Brain pericyte (primary cell): ENCODE data around the gene NPHS1.

Experiments used
- DNase-seq: peaks from one replicate; pipeline ENCODE4 v3.0.0-alpha.2; 2012; ENCODE audit warnings: low read depth, low spot score

The NPHS1 gene

DNA sequence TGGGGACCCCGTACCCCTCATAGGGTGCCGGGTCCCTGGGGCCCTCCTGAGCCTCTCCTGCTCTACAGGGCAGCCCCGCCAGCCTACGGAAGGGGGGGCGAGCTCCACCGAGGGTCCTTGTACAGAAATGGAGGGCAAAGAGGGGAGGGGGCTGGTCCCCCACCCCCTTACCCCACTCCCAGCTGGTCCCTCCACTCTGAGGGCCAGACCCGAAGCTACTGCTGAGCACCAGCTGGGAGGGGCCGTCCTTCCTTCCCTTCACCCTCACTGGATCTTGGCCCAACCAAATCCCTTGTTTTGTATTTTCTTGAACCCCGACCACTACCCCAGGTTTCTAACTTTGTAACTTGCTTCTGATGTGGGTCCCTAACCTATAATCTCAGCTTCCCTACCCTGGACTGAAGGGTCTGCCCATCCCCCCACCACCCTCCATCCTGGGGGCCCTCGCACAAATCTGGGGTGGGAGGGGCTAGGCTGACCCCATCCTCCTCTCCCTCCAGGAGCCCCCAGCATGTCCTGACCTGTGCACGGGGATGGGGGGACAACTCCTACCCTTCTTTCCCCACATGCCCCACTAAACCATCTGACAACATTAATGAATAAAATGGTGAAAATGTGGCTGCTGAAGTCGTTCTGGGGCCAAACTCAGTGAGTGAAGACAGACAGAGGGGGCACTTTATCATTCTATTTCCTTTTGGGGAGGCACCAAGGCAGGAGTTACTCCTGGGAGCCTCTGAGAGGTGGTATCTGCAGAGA, 63.9 kb downstream of the NPHS1 start:
- no peak for DNase-seq

DNA sequence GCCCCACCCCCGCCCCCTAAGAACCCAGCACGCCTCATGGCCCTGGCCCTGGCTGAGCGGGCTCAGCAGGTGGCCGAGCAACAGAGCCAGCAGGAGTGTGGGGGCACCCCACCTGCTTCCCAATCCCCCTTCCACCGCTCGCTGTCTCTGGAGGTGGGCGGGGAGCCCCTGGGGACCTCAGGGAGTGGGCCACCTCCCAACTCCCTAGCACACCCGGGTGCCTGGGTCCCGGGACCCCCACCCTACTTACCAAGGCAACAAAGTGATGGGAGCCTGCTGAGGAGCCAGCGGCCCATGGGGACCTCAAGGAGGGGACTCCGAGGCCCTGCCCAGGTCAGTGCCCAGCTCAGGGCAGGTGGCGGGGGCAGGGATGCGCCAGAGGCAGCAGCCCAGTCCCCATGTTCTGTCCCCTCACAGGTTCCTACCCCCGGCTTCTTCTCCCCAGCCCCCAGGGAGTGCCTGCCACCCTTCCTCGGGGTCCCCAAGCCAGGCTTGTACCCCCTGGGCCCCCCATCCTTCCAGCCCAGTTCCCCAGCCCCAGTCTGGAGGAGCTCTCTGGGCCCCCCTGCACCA, 65.0 kb downstream of the NPHS1 start:
- no peak for DNase-seq

DNA sequence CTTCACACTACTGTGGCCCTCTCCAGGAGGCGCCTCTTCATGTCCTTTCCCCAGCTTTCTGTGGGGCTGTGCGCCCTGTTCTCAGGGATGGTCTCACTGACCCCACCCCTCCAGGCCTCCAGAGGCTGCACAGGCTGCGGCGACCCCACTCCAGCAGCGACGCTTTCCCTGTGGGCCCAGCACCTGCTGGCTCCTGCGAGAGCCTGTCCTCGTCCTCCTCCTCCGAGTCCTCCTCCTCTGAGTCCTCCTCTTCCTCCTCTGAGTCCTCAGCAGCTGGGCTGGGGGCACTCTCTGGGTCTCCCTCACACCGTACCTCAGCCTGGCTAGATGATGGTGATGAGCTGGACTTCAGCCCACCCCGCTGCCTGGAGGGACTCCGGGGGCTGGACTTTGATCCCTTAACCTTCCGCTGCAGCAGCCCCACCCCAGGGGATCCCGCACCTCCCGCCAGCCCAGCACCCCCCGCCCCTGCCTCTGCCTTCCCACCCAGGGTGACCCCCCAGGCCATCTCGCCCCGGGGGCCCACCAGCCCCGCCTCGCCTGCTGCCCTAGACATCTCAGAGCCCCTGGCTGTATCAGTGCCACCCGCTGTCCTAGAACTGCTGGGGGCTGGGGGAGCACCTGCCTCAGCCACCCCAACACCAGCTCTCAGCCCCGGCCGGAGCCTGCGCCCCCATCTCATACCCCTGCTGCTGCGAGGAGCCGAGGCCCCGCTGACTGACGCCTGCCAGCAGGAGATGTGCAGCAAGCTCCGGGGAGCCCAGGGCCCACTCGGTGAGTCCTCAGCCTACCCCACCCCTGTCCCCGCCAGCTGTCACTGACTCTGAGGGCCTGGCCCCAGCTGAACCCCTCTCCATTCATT, 65.8 kb downstream of the NPHS1 start:
- no peak for DNase-seq

DNA sequence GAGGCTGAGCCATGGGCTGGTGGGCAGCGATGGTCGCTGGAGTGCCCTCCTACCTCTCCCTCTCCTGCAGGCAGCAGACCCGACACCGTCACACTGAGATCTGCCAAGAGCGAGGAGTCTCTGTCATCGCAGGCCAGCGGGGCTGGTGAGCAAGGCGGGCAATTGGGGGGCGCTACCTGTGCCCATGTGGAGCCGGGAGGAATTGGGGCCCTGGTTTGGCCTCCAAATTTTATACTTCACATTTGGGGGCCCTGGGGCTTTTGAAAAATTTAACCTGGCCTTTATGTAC, 67.0 kb downstream of the NPHS1 start:
- no peak for DNase-seq

DNA sequence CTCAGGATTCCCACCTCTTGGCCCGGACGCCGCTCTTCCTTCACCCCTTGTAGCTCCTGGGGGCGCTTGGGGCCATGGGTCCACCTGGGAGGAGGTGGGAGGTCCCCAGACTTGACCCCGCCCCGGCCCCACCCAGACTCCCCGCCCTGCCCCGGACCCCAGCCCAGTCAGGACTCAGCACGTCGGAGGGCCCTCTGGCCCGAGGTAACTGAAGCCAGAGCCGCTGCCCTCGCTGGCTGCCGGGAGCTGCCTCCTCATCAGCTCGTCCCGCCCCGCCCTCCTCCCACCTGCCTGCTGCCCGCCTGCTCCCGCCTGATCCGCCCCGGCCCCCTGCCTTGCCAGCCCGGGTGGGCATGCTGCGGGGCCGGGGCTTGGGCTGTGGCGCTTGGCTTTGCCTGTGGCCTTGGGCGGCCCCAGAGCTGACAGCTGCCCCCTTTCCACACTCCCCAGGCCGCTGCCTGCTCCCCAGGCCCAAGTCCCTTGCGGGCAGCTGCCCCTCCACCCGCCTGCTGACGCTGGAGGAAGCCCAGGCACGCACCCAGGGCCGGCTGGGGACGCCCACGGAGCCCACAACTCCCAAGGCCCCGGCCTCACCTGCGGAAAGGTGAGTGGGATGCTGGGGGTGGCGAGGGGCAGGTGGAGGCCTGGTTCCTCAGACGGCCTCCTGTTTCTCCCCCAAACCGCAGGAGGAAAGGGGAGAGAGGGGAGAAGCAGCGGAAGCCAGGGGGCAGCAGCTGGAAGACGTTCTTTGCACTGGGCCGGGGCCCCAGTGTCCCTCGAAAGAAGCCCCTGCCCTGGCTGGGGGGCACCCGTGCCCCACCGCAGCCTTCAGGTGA, 67.6 kb downstream of the NPHS1 start:
- no peak for DNase-seq

DNA sequence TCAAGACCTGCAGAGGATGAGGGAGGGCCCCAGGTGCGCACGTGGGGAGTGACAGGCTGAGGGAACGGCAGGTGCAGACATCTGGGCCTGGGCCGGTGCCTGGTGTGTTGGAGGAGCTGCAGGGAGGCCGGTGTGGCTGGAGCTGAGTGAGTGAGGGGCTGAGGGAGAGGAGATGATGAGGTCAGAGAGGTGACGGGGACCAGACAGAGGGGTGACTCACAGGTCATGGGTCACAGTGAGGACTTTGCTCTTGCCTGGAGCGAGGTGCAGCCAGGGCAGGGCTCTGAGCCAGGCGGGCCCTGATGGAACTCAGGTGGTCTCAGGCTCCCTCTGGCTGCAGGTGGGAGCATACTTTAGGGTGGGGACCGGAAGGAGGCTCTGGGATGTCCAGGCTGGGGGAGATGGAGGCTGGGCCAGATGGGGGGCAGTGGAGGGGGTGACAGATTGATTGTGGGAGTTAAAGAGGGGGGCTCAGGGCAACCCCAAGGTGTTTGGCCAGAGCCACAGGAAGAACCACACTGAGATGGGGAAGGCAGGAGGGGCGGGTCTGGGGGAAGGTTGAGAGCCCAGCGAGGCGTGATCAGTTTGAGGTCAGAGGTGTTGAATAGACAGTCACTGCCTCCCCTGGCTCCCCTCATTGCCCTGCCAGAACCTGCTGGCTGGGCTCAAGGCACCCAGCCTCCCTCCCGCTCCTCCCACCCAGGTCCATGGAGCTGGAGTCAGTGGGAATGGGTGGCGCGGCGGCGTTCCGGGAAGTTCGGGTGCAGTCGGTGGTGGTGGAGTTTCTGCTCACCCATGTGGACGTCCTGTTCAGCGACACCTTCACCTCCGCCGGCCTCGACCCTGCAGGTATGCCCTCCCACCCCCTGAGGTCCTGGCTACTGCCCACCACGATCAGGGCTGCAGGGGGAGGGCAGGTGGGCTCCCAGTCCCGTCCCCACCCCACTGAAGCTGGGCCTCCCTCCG, 68.6 kb downstream of the NPHS1 start:
- DNase-seq: no peak

DNA sequence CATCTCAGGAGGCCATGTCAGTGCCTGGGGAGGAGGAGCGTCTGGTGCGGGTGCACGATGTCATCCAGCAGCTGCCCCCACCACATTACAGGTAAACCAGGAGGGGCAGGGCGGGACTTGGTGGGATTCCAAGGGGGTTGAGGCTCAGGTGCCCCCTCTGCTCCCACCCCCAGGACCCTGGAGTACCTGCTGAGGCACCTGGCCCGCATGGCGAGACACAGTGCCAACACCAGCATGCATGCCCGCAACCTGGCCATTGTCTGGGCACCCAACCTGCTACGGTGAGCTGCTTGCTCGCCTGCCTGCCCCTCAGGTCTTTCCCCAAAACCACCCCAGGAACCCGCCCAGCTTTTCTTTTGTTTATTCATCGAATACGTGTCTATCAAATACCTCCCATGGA, 69.7 kb downstream of the NPHS1 start:
- DNase-seq: no peak

DNA sequence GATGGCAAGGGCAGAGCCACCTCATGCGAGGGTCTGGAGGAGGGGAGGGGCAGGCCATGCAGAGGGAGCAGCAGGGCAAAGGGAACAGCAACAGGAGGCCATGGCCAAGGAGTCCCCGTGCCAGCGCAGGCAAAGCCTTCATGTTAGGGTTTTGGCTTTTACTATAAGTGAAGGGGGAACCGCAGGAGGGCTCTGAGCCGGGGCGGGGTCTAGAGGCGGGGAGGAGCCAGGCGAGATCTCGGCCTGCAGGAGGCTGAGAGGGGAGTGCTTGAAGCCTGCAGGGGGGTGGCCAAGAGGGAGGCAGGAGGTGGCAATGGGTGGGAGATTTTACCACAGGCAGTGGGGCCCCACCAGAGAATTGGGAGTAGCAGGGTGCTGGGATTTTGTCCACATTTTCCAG, 70.7 kb downstream of the NPHS1 start:
- no peak for DNase-seq

DNA sequence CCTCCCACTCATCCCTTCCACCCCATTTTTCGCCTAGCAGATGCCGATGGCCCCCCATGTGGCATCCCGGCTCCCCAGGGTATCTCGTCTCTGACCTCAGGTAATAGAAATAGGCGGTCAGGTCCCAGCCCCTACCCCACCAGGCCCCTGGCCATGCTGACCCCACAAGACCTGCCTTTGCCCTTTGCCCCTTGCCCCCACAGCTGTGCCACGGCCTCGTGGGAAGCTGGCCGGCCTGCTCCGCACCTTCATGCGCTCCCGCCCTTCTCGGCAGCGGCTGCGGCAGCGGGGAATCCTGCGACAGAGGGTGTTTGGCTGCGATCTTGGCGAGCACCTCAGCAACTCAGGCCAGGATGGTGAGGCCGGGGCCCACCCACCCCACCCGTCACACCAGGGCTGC, 71.6 kb downstream of the NPHS1 start:
- DNase-seq: no peak

DNA sequence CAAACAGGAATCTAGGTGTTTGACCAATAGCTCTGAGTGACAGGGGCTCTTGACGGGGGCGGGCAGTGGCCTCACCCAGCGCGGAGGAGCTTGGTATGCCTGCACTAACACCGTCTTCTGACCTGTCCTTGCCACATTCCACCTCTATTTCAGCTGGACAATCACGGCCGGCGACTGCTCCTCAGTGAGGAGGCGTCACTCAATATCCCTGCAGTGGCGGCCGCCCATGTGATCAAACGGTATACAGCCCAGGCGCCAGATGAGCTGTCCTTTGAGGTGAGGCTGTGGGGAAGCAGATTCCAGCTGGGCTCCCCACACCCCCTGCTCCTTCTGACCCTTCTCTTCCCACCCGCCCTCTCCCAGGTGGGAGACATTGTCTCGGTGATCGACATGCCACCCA, 72.2 kb downstream of the NPHS1 start:
- no peak for DNase-seq

DNA sequence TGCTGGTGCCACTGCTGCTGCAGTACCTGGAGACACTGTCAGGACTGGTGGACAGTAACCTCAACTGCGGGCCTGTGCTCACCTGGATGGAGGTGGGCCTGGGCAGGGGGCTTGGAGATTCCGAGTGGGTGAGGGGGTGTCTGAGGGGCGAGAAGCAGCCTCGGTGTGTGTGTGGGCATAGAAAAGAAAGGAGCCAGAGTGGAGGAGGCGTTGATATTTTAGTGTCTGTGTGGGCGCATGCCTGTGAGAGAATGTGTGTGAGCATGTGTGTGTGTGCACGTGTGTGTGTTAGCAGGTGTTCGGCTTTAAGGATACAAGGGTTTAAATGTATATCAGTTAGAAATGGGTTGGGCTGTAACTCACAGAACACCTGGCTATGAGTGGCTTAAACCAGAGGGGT, 73.3 kb downstream of the NPHS1 start:
- DNase-seq: no peak

DNA sequence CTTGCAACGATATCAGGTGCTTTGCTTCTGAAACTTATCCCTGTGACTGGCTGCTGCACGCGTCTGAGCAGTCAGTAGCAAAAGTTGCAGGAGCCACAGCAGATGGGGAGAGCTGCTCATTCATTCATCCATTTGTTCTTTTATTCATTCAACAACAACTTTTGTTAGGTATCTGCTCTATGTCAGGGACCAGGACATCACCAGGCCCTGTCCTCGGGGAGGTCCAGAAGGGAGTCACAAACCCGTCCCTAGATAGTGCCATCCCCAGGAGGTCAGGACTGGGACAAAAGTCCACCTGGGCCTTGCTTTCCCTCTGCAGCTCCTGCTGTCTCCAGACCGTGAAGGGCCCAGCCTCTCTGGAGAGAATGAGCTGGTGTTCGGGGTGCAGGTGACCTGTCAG, 74.3 kb downstream of the NPHS1 start:
- no peak for DNase-seq

DNA sequence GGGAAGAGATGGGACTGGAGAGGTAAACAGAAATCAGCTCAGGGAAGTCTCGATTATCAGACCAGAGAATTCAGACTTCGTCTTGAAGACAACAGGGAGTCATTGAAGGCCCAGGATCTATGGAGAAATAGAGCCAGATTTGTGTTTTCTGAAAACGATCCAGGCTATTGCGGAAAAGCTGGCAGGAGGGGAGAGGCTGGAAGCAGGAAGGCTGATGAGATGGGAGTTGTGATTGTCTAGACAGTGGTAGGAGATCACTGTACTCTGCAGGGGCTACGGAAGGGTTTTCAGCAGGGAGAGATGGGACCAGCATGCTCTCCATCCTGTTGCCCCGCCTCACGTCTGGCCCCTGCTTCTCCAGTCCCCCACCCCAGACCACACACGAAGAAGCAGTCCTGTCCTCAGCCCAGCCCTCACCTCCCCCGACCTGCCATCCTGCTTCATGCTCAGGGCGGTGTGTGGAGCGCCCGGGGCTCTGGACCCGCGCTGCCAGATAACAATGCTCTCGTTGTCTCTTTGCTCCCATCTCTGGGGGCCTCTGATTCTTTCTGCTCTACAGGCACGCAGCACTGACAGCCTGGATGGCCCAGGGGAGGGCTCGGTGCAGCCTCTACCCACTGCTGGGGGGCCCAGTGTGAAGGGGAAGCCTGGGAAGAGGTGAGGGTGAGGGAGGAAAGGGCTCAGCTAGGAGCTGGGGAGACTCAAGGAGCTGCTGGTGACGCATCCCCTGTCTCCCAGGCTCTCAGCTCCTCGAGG, 75.0 kb downstream of the NPHS1 start:
- no peak for DNase-seq

DNA sequence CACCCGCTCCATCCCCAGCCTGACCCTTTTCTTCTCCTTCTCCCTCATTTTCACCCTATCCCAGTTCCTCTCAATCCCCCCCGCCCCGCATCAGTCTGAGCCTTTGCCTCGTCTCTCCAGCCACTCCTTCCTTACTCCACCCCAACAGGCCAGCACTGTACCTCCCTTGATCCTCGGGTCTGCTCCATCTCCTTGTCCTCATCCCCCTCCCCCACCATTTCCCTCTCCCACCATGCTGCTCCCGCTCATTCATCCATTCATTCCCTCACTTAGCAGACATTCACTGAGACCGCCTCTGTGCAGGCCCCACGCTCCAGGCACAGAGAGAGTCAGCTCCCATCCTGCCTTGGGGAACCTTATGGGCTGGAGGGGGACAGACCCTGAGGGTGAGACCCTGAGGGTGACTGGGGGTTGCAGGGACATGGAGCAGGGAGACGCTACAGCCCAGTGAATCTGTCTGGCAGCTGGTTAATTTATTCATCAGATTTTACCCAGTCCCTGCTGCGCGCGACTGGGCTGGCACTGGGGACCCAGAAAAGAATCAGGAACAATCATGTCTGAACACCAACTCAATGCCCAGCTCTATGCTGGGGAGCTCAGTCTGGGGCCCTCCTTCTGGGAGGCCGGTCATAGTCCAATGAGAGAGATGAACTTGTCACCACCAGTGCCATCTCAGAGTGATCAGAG, 76.1 kb downstream of the NPHS1 start:
- no peak for DNase-seq
